GM12878 (cell line): ENCODE data around the gene SNED1. TPM values are rescaled to one million over a fixed set of nuclear protein-coding genes. Genes with fewer than 3 reads are reported as not detected.

Experiments used
- ATAC-seq: fragments of 200-7000 bp; cut with Tn5 transposase; 3 replicates; pipeline ENCODE4 v1.9.1; 2020; ENCODE audit warnings: mild to moderate bottlenecking, moderate library complexity
- BruUV-seq: library from RNA; stranded (reverse); fragments of 400-500 nt; replicated peaks from 2 replicates; lab custom pipeline; 2021; lab: Mats Ljungman, UMichigan
- CTCF ChIA-PET: fragments of 300-600 bp; sonication (Branson Sonifier 250); formaldehyde crosslinking; extraction: SDS; loops from one replicate; lab custom pipeline; 2021; ENCODE audit warnings: inconsistent platforms; lab: Yijun Ruan, JAX
- POLR2A ChIA-PET: fragments of 350-600 bp; formaldehyde crosslinking; extraction: SDS; loops from one replicate; lab custom pipeline; 2021; ENCODE audit warnings: inconsistent platforms; lab: Charles Lee
- RAD21 ChIA-PET: fragments of 300-600 bp; sonication (Branson Sonifier 250); formaldehyde crosslinking; loops from one replicate; lab custom pipeline; 2023; ENCODE audit warnings: antibody characterized with exemption; ENCODE audit not compliant: unreplicated experiment; lab: Charles Lee
- SMC1A ChIA-PET: fragments of 300-600 bp; sonication (Branson Sonifier 250); formaldehyde crosslinking; loops from one replicate; lab custom pipeline; 2023; ENCODE audit not compliant: unreplicated experiment, uncharacterized antibody; lab: Charles Lee
- DNase-seq: peaks from one replicate; pipeline ENCODE4 v3.0.0-alpha.2; 2011; ENCODE audit warnings: low read depth, low spot score
- FAIRE-seq: peaks from 3 replicates; lab custom pipeline; 2011; peaks lifted over from hg19 to GRCh38; lab: Jason Lieb, UNC
- H2AFZ ChIP-seq: 2 replicates; pipeline ENCODE4 v1.6.0; 2011; ENCODE audit warnings: low read depth, low read length, control low read depth; ENCODE audit not compliant: control insufficient read depth
- H3K27ac ChIP-seq: 2 replicates; pipeline ENCODE4 v1.5.1; 2011; ENCODE audit warnings: control low read depth; ENCODE audit not compliant: control insufficient read depth, insufficient read depth
- H3K27me3 ChIP-seq, 2 experiments: replicated peaks in 1 of 2; 2 replicates each; pipeline versions ENCODE4 v1.6.0 to v1.6.1; 2011; ENCODE audit warnings: low read length in 1 of 2; ENCODE audit not compliant: control insufficient read depth in 2 of 2, insufficient read depth in 2 of 2
- H3K36me3 ChIP-seq, 2 experiments: 2 replicates each; pipeline ENCODE4 v1.5.1; 2011; ENCODE audit warnings: low read length in 1 of 2; ENCODE audit not compliant: control insufficient read depth in 2 of 2, insufficient read depth in 2 of 2
- H3K4me1 ChIP-seq: 2 replicates; pipeline ENCODE4 v1.6.1; 2011; ENCODE audit warnings: mild to moderate bottlenecking, low read length, moderate library complexity, mixed read lengths; ENCODE audit not compliant: control insufficient read depth, insufficient read depth
- H3K4me2 ChIP-seq: 2 replicates; pipeline ENCODE4 v1.6.0; 2011; ENCODE audit warnings: control low read depth; ENCODE audit not compliant: control insufficient read depth, insufficient read depth
- H3K4me3 ChIP-seq: fragments of 200-600 bp; sonication (generic); 2 replicates; pipeline ENCODE4 v1.5.1; 2016
- H3K79me2 ChIP-seq: 2 replicates; pipeline ENCODE4 v1.6.0; 2011; ENCODE audit warnings: low read length; ENCODE audit not compliant: control insufficient read depth, insufficient read depth
- H3K9ac ChIP-seq: 2 replicates; pipeline ENCODE4 v1.8.0; 2011; ENCODE audit warnings: low read length, control low read depth, mixed read lengths; ENCODE audit not compliant: control insufficient read depth, insufficient read depth
- H3K9me3 ChIP-seq: replicated peaks from 3 replicates; pipeline ENCODE4 v1.5.1; 2011; ENCODE audit warnings: mild to moderate bottlenecking, low read length; ENCODE audit not compliant: control insufficient read depth, insufficient read depth
- H4K20me1 ChIP-seq: 2 replicates; pipeline ENCODE4 v1.6.0; 2011; ENCODE audit not compliant: control insufficient read depth, insufficient read depth
- EED ChIP-seq: sonication (generic); IDR thresholded peaks from 2 replicates; pipeline ENCODE4 v1.6.1; 2016; ENCODE audit warnings: antibody characterized with exemption, low read depth
- HCFC1 ChIP-seq: fragments of 150-350 bp; IDR thresholded peaks from 2 replicates; pipeline ENCODE4 v1.6.1; 2014; ENCODE audit warnings: low read length
- HSF1 ChIP-seq: fragments of 150-350 bp; IDR thresholded peaks from 2 replicates; pipeline ENCODE4 v1.6.1; 2014; ENCODE audit warnings: mild to moderate bottlenecking, low read depth, low read length
- IRF4 ChIP-seq: IDR thresholded peaks from 2 replicates; pipeline ENCODE4 v1.6.1; 2011; ENCODE audit warnings: low read depth, low read length
- MEF2A ChIP-seq: IDR thresholded peaks from 2 replicates; pipeline ENCODE4 v1.6.1; 2011; ENCODE audit warnings: low read depth, mild to moderate bottlenecking, low read length, moderate library complexity; ENCODE audit not compliant: insufficient read depth
- MTA3 ChIP-seq: IDR thresholded peaks from 2 replicates; pipeline ENCODE4 v1.6.1; 2012; ENCODE audit warnings: low read length, inconsistent platforms, borderline replicate concordance
- NR2F1 ChIP-seq: fragments of 450-650 bp; conservative IDR thresholded peaks from 2 replicates; pipeline ENCODE4 v1.6.1; 2017; ENCODE audit warnings: mild to moderate bottlenecking
- POLR2AphosphoS2 ChIP-seq: IDR thresholded peaks from 2 replicates; pipeline ENCODE4 v1.6.1; 2011; ENCODE audit warnings: low read depth, mild to moderate bottlenecking, low read length, improper control_type of control experiment, moderate library complexity
- RBBP5 ChIP-seq: fragments of 200-600 bp; sonication (generic); conservative IDR thresholded peaks from 2 replicates; pipeline ENCODE4 v1.6.1; 2016
- RELB ChIP-seq: fragments of 450-650 bp; IDR thresholded peaks from 2 replicates; pipeline ENCODE4 v1.6.1; 2017; ENCODE audit warnings: low read depth, mild to moderate bottlenecking, moderate library complexity
- SREBF2 ChIP-seq: IDR thresholded peaks from 2 replicates; pipeline ENCODE4 v1.6.1; 2012; ENCODE audit warnings: mild to moderate bottlenecking, low read length
- STAT1 ChIP-seq: fragments of 450-650 bp; conservative IDR thresholded peaks from 2 replicates; pipeline ENCODE4 v1.6.1; 2014; ENCODE audit warnings: antibody characterized with exemption, mild to moderate bottlenecking
- STAT3 ChIP-seq: IDR thresholded peaks from 2 replicates; pipeline ENCODE4 v1.6.1; 2011; ENCODE audit warnings: low read depth, low read length, improper control_type of control experiment
- TCF3 ChIP-seq: IDR thresholded peaks from 2 replicates; pipeline ENCODE4 v1.6.1; 2012; ENCODE audit warnings: low read depth, mild to moderate bottlenecking, low read length, borderline replicate concordance; ENCODE audit not compliant: insufficient read depth
- WRNIP1 ChIP-seq: IDR thresholded peaks from 2 replicates; pipeline ENCODE4 v1.6.1; 2011; ENCODE audit warnings: low read depth, low read length, improper control_type of control experiment, borderline replicate concordance
- WGBS: methylation state at CpG from one replicate; pipeline ENCODE4 v1.1.6; 2016; ENCODE audit warnings: low lambda C conversion rate; ENCODE audit not compliant: insufficient replicate concordance, insufficient coverage; ENCODE audit errors: missing lambda C conversion rate; 5-methylcytosine and 5-hydroxymethylcytosine counted together
- in situ Hi-C: fragments of 300-500 bp; cut with MboI; formaldehyde crosslinking; loops from 9 replicates; pipeline ENCODE4 v1.14.3; 2018; ENCODE audit warnings: mixed read lengths
- intact Hi-C: fragments of 100-400 bp; cut with micrococcal nuclease; formaldehyde crosslinking; loops from one replicate; pipeline ENCODE4 v1.14.2; 2022; ENCODE audit not compliant: unreplicated experiment
- polyA plus RNA-seq, 11 experiments: library from polyadenylated mRNA; depleted of rRNA in 4 of 11; unstranded in 6 of 11; stranded (reverse) in 5 of 11; fragments of >200 nt; fragmentation: Nextera tagmentation in 4 of 11; fragmentation: Illumina TruSeq in 1 of 11; extraction: Ambion mirVana in 4 of 11; extraction: Trizol in 1 of 11; gene quantifications; 1 replicate in 1 of 11; 2 replicates in 10 of 11; pipeline versions ENCODE4 v1.2.1 to v1.2.3, GENCODE V29; 2011 to 2016; ENCODE audit warnings: inconsistent platforms in 2 of 11, missing spikeins in 2 of 11, low read depth in 1 of 11
- total RNA-seq, 4 experiments: library from RNA; depleted of rRNA in 3 of 4; stranded (reverse); fragments of >200 nt in 3 of 4; fragmentation: Illumina TruSeq in 1 of 4; extraction: Trizol in 1 of 4; gene quantifications; 2 replicates each; pipeline versions ENCODE4 v1.2.1 to v1.2.3, GENCODE V29; 2013 to 2021

Gene SNED1
- total and polyA plus RNA-seq, 10 of the 15 experiments (the other 5 are each of a cell fraction or from before 2014, with no cell fraction given), result 0.05 to 8.4 (median 3.0) TPM

DNA sequence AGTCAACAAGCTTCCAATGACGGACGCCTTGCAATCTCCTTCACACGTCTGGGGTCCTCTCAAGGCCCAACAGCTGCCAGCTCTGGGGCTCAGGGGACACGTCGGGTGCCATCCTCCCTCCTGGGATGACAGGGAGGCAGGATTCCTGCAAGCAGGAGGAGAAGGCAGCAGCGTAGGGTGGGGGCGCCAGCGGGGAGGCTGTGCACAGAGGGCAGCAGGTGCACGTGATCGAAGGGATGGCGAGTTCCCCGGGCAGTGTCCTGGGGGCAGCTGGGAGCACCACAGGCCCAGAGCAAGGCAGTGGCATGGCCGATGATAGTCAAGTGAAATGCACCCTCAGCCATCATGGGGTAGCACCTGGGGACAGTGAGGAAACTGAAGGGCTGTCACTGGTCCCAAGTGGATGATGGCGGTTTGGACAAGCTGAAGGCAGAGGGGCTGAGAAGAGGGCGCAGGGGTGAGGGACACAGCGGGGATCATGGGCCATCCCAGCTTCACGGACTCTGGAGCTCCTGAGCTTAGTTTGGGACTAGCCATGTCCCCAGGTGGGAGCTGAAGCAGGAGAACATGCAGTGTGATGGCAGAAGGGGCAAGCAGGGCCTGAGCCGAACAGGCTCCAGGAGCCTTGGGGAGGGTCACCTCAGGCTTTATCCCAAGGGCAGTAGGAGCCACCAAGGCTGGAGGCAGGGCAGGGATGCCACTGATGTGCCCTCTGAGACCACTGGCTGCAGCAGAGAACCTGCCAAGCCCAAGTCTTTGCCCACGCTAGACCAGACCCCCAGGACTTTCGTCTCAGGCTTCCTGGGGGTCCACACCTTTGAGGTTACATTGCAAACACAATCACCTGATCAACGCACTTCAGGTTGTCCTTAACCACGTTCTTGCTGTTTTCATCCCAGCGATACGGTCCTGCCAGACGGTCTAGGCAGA, 16.3 kb upstream of the SNED1 start:
- 23% methylated on average over 25 of the region's 25 CpGs for WGBS

More for the DNA sequence above, 16.3 kb upstream of the SNED1 start:
- no peak overlapping the region for H3K4me3 ChIP-seq
- no peak overlapping the region for H3K27ac ChIP-seq
- peaks cover 0 to 5% of the 10 kb centered on the region in 2 experiments; a peak in 2 of 4 replicates for H3K27me3 ChIP-seq
- no peak for ATAC-seq
- FAIRE-seq, result no peak
- H3K4me2 ChIP-seq, result no peak overlapping the region
- intact Hi-C loops (no loop called here), in situ Hi-C loops (no loop called here)
- ChIA-PET CTCF (interaction anchor here (0.6 to 1.1 kb wide), 3 partner anchors 69 to 992 kb away, joined by 3 to 4 read pairs (median 3); no protein-coding TSS in a partner anchor), RAD21 (no interaction called here), SMC1A (no interaction called here), POLR2A (no interaction called here)
- no peaks in the 10 kb centered on the region for H3K9me3 ChIP-seq
- no peaks in the 10 kb centered on the region for H3K36me3 ChIP-seq
- TF ChIP-seq SREBF2 (no peak), POLR2AphosphoS2 (no peak), MEF2A (no peak), HCFC1 (no peak), NR2F1 (no peak), WRNIP1 (no peak), STAT3 (no peak), RBBP5 (no peak), TCF3 (no peak), MTA3 (no peak), IRF4 (no peak), EED (no peak), HSF1 (no peak), STAT1 (no peak), RELB (no peak)
- no peak overlapping the region for H3K9ac ChIP-seq
- no peaks in the 10 kb centered on the region for H4K20me1 ChIP-seq
- no TSS peak for BruUV-seq
- no peaks in the 10 kb centered on the region for H3K79me2 ChIP-seq
- H2AFZ ChIP-seq, result no peak overlapping the region
- H3K4me1 ChIP-seq, result peaks cover 6% of the 10 kb centered on the region
- no peak for DNase-seq
